ENCODE measurements around the gene RPS25. TPM values are rescaled to one million over a fixed set of nuclear protein-coding genes. Genes with fewer than 3 reads are reported as not detected.
"Not testable (repeated sequence)": the region's sequence is repeated elsewhere in the genome, so short reads cannot be mapped to it uniquely, and the experiment has no call there.

The RPS25 gene
- total RNA-seq, 1 donor from 2014 or later = 629 TPM

DNA sequence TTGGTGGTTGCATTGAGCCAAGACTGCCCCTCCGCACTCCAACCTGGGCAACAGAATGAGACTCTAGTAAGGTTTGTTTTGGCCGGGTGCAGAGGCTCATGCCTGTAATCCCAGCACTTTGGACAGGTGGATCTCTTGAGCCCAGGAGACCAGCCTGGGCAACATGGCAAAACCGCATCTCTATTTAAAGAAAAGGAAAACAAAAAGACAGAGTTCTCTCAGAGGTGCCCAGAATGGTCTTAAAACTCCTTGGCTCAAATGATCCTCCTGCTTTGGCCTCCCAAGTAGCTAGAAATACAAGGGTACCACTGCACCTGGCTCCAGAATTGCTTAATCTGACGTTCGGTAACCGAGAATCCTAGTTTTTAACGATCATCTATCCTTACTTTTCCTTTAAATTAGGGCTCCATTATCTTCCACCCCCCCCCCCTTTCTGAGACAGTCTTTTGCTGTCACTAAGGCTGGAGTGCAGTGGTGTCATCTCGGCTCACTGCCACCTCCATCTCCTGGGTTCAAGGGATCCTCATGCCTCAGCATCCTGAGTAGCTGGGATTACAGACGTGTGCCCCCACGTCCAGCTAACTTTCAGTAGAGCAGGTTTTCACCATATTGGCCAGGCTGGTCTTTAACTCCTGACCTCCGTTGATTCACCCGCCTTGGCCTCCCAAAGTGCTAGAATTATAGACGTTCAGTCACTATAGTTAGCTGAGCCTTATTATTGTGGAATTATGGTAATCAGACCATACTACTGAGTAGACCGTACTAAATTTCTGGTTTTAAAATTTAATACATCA, 1.7 kb downstream of the RPS25 start:
- DNase-seq (ENCODE audit: low read depth, low spot score) = no peak

GRCh38 chr11:119015054-119015611, 3.0 kb downstream of the RPS25 start:
- DNase-seq (ENCODE audit: low read depth, low spot score) = no peak

DNA sequence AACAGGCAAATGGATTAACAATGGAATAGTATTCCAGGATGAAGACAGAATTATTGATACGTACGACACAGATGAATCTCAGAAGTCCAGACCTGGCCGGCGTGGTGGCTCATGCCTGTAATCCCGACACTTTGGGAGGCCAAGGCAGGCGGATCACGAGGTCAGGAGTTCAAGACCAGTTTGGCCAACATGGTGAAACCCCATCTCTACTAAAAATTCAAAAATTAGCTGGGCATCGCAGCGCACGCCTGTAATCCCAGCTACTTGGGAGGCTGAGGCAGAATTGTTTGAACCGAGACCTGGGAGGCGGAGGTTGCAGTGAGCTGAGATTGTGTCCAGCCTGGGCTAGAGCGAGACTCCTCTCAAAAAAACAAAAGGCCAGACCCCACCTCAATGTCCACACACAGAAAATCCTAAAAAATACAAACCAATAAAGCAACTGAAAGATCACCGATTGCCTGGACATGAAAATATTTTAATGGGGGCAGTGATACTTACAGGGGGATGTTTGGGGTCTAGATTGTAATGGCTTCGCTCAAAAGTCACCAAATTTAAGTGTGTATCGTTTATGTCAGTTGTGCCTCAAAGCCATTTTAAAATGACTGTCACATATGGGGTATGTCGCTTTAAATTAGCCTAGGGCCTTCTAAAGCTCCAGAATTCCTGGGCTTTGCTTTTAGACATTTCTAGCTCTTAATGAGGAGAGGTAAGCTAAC, 3.8 kb downstream of the RPS25 start:
- DNase-seq (ENCODE audit: low read depth, low spot score) = no peak

DNA sequence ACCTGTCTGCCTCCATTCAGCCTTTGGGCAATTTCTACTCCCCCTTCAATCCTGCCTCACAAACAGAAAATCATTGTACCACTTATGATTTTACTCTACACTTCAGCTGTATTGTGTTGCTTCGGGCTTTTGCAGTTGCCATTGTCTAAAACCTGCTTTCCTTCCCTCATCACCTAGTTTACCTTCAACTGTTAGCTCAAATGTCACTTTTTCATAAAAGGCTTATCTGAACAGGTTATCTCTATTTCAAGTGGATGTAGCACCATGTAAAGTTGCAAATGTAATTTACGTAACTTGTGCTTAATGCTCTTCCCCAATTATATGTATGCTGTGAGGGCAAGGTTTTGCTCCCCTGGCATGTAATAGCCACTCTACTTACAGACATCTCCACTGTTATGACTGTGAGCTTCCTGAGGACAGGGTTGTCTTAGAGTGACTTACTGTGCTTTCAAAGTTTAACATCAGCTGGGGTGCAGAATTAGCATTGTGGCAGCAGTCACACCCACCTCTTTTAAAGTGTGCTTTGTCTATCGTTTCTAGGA, 5.4 kb downstream of the RPS25 start:
- DNase-seq (ENCODE audit: low read depth, low spot score) = no peak

DNA sequence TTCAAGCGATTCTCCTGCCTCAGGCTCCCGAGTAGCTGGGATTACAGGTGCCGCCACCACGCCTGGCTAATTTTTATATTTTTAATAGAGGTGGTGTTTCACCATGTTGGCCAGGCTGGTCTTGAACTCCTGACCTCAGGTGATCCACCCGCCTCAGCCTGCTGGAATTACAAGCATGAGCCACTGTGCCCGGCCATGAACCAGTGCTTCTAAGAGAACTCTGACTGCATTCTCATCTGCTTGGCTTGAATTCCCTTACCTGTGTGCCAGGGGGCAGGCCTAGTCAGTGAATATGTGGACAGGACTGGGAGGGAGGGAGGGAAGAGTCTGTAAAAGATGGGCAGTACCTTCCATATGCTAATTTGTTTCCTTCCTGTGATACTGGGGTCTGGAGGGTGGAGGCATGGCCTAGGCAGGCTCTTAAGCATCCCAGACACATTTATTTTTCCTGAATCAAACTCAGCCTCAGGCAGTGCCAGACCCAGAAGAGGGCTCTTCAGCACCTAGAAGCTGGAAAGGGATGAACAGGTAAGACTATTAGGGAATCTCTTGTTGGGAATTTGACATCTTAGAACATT, 6.6 kb downstream of the RPS25 start:
- no peak for DNase-seq (ENCODE audit: low read depth, low spot score)

- DNase-seq (ENCODE audit: low read depth, low spot score) = no peak
Observed at GRCh38 chr11:119006656-119007055, 11.5 kb downstream of the RPS25 start.

DNA sequence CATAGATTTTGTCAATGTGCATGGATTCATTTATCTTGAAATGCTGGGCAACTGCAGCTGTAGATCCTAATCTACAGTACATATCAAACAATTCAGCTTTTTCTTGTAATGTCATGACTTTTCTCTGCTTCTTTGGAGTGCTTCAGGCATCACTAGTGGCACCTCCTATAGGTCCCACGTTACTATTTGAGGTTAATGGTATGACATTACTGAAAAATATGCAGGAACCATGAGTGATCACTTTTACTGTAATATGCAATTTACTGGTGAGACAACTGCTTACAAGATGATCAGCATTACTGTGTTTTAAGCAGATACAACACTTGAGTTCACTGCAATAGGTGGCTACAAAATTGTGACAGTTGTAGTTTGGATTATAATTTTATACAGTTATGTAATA, 17.2 kb downstream of the RPS25 start:
- DNase-seq (ENCODE audit: low read depth, low spot score) = no peak

- peak; percentile 29 for DNase-seq (ENCODE audit: low read depth, low spot score)
Observed at GRCh38 chr11:118998822-118999221, 19.3 kb downstream of the RPS25 start.

- no peak for DNase-seq (ENCODE audit: low read depth, low spot score)
Observed at GRCh38 chr11:118998388-118998717, 19.8 kb downstream of the RPS25 start.

DNA sequence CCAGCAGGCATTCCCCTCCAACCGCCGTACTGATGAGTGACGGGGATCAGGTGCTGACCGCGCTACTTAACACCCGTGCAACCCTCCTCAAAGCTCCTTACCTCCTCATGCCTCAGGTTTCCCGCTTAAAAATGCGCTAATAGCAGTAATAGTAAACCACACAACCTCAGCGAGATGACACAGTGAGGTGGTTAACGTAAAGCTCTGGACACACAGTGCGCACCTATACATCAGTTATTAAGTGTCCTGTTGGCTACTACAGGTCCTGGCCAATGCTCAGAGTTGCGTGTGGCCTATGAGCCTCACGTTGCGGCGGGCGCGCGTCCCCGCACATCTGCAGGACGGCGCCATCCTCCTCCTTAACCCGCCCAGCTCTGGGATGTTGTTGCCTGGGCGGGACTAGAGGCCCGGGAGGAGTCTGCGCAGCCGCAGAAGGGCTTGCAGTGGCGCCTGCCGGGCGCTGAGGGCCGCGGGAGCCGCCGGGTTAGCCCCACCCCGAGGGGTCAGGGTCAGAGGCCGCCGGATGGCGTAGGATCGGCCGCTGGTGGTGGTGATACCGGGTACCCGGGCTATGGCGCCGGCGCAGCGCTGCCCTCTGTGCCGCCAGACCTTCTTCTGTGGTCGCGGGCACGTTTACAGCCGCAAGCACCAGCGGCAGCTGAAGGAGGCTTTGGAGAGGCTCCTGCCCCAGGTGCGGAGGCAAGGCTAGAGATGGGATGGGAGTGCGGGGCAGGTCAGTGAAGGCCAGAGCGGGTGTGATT, 20.3 kb downstream of the RPS25 start, which contains the start of gene CENATAC:
Gene CENATAC, plus strand, starts transcription at position 512 of the 761 bp plus-strand sequence. Its CDS starts 60 bp downstream, at position 572.
- peak; percentile 45 for DNase-seq (ENCODE audit: low read depth, low spot score)

DNA sequence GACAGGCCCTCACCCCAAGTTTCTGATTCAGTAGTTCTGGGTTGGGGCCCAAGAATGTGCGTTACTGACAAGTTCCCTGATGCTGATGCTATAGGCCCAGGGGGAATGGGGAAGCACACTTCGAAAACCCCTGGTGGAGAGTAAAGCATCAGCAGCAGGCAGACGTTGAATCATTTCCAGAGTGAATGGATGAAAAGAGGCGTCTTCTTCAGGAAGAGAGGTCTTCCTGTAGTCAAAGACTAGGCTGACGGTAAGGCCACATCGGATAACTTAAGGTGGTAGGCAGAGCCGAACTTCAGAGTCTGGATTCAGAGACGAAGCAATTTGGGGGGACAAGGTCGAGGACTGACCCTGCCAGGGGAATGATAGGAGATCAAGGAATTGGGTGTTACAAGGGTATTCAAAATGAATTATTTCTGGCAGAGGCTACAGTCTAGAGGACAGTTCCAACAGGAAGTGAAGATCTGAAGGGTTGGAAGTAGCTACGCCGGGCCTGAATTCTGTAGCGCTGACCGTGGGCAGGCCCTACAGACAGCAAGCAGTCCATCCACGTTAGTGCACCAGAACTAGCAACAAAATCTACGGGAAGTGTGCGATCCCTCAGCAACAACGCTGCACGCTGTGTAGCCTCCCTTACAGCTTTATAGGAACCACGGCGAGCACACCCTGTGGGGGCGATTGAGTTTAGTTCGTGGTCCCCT, 21.1 kb downstream of the RPS25 start:
- no peak for DNase-seq (ENCODE audit: low read depth, low spot score)

DNA sequence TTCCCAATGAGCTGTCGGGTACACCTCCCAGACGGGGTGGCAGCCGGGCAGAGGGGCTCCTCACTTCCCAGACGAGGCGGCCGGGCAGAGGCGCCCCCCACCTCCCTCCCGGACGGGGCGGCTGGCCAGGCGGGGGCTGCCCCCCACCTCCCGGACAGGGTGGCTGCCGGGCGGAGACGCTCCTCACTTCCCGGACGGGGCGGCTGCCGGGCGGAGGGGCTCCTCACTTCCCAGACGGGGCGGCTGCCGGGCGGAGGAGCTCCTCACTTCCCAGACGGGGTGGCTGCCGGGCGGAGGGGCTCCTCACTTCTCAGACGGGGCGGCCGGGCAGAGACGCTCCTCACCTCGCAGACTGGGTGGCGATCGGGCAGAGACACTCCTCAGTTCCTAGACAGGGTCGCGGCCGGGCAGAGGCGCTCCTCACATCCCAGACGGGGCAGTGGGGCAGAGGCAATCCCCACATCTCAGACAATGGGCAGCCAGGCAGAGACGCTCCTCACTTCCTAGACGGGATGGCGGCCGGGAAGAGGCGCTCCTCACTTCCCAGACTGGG, 26.6 kb downstream of the RPS25 start:
- not testable (repeated sequence) for DNase-seq (ENCODE audit: low read depth, low spot score)

DNA sequence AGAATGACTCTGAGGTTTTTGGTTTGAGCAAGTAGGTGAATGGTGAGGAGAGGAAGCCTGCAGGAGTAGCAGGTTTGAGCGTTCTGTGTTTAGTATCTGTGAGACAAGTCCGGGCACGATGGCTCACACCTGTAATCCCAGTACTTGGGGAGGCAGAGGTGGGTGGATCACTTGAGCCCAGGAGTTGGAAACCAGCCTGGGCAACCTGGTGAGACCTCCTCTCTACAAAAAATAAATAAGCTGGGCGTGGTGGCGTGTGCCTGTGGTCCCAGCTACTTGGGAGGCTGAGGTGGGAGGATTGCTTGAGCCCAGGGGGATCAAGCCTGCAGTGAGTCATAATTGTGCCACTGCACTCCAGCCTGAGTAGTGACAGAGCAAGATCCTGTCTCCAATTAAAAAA, 29.9 kb downstream of the RPS25 start:
- DNase-seq (ENCODE audit: low read depth, low spot score) = no peak

DNA sequence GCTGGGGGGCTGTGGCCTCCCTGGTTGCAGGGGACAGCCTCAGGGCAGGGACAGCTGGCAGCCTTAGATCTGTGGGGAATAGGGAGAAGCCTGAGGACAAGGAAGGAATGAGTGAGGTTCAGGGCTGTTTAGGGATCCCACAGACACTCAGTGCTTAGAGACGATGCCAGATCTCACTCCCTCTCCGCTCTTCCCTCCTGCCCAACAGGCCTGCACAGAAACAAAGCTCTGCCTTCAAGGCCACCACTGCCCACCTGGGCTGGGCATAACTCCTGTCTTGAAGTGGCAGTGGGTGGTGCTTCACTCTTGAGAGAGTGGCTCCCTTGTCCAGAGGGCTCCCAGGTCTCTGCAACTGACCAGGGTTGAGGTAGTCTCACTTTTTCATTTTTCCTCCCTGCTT, 33.3 kb downstream of the RPS25 start:
- DNase-seq (ENCODE audit: low read depth, low spot score) = no peak

DNA sequence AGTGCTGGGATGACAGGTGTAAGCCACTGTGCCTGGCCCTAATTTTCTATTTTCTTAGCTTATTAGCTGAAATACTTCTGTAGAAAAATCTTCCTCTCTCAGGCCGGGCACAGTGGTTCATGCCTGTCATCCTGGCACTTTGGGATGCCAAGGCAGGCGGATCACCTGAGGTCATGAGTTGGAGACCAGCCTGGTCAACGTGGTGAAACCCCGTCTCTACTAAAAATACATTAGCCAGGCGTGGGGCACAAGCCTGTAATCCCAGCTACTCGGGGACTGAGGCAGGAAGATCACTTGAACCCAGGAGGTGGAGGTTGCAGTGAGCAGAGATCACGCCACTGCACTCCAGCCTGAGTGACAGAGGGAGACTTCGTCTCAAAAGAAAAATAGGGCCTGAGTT, 33.8 kb downstream of the RPS25 start:
- DNase-seq (ENCODE audit: low read depth, low spot score) = not testable (repeated sequence)

DNA sequence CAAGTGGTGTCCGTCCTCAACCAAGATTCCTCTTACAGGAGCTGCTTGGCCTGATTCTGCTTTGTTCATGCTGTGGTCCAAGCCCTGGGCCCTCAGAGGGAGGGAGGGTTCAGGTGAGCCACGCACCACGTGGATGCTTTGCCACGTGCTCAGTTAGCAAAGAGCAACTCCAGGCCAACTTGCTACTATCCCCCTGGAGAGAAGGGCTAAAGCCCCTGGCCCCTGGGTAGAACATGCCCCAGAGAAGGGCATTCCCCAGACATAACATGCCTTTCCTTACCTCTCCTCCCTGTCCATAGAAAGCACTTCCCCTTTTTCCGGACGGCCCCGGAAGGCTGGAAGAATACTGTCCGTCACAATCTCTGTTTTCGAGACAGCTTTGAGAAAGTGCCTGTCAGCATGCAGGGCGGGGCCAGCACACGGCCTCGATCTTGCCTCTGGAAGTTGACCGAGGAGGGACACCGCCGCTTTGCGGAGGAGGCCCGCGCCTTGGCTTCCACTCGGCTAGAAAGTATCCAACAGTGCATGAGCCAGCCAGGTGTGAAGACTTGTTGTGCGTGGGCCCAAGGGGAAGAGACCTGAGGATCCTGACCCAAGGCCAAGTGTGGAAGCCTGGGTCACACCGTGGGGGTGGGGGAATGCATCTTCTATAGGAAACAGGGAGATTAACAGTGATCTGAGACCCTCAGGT, 37.8 kb downstream of the RPS25 start:
- no peak for DNase-seq (ENCODE audit: low read depth, low spot score)

DNA sequence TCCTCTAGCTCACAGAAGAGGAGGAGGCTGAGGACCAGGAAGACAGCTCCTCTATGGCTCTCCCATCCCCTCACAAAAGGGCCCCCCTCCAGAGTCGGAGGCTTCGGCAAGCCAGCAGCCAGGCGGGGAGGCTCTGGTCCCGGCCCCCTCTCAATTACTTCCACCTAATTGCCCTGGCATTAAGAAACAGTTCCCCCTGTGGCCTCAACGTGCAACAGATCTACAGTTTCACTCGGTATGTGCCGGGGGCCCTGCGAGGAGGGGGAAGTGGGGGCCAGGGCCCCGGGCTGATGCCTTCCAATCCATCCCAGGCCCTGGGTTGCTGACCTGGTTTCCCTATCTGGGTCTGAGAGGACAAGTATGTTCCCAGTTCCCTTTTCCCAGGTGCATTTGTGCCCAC, 38.7 kb downstream of the RPS25 start:
- no peak for DNase-seq (ENCODE audit: low read depth, low spot score)

- DNase-seq (ENCODE audit: low read depth, low spot score) = no peak
Observed at GRCh38 chr11:118975771-118976709, 42.1 kb downstream of the RPS25 start.

DNA sequence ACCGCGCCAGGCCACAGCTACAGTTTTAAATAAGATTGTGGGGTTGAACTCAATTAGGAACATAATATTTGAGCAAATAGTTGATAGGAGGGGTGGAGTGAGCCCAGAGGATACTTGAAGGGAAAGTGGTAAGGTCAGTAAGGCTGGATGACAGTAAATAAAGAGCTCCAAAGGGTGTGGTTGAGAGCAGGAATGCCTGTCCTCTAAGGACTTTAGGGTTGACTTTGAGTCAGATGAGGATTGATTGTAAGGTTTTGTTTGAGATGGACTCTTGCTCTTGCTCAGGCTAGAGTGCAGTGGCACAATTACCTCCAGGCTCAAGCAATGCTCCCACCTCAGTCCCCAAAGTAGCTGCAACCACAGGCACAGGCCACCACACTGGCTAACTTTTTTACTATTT, 44.2 kb downstream of the RPS25 start:
- DNase-seq (ENCODE audit: low read depth, low spot score) = no peak

Measured in pulmonary artery endothelial cell (primary cell).